HCT116 (cell line): ENCODE measurements around the gene CDC42EP5.

ENCODE experiments used
- EZH2 ChIP-seq: fragments of 200-600 bp; sonication (generic); IDR thresholded peaks from 2 replicates; pipeline ENCODE4 v1.6.1; 2017; ENCODE audit warnings: antibody characterized with exemption, mixed run types
- EZH2phosphoT487 ChIP-seq: fragments of 200-600 bp; IDR thresholded peaks from 2 replicates; pipeline ENCODE4 v1.6.1; 2018; ENCODE audit warnings: antibody characterized with exemption, borderline replicate concordance
- JUND ChIP-seq: IDR thresholded peaks from 2 replicates; pipeline ENCODE4 v1.6.1; 2012
- POLR2A ChIP-seq: IDR thresholded peaks from 2 replicates; pipeline ENCODE4 v1.7.0; 2011; ENCODE audit warnings: borderline replicate concordance; ENCODE audit not compliant: insufficient read depth, insufficient read length; ENCODE audit errors: extremely low read depth
- TCF7L2 ChIP-seq: IDR thresholded peaks from 2 replicates; pipeline ENCODE4 v1.7.0; 2011; ENCODE audit warnings: borderline replicate concordance, inconsistent platforms; ENCODE audit not compliant: insufficient read depth, insufficient read length; ENCODE audit errors: extremely low read depth
- YY1 ChIP-seq: IDR thresholded peaks from 2 replicates; pipeline ENCODE4 v1.6.1; 2011; ENCODE audit warnings: low read length, low read depth, moderate library complexity, mild to moderate bottlenecking; ENCODE audit not compliant: insufficient replicate concordance; ENCODE audit errors: extremely low read depth
- ZBTB33 ChIP-seq: IDR thresholded peaks from 2 replicates; pipeline ENCODE4 v1.6.1; 2011; ENCODE audit warnings: mild to moderate bottlenecking, low read length, moderate library complexity; ENCODE audit not compliant: insufficient replicate concordance; ENCODE audit errors: extremely low read depth
- ZFX ChIP-seq: fragments of 450-650 bp; IDR thresholded peaks from 2 replicates; pipeline ENCODE4 v1.6.1; 2017
- ZNF274 ChIP-seq: fragments of 200-500 bp; sonication (Bioruptor generic); IDR thresholded peaks from 2 replicates; pipeline ENCODE4 v1.6.1; 2014; ENCODE audit warnings: mild to moderate bottlenecking, low read depth, low read length, inconsistent platforms
- TF ChIP-seq, protein P1 (sequence below), 3 experiments: fragments of 200-600 bp in 1 of 3; sonication (generic) in 1 of 3; IDR thresholded peaks in 2 of 3; conservative IDR thresholded peaks in 1 of 3; 2 replicates each; pipeline ENCODE4 v1.5.1; 2012 to 2017; ENCODE audit warnings: low read depth in 2 of 3, low read length in 2 of 3, antibody characterized with exemption in 1 of 3, borderline replicate concordance in 1 of 3, control low read depth in 1 of 3, mild to moderate bottlenecking in 1 of 3, mixed read lengths in 1 of 3, mixed run types in 1 of 3, moderate library complexity in 1 of 3; ENCODE audit not compliant: insufficient read depth in 1 of 3
- TF ChIP-seq, protein P2 (sequence below): IDR thresholded peaks from 2 replicates; pipeline ENCODE4 v1.6.1; 2012; ENCODE audit warnings: low read depth

GRCh38 chr19:54434112-54434872 lies 38.8 kb downstream of the CDC42EP5 start:
- no peak for TF ChIP-seq ZBTB33
- TF ChIP-seq, protein P1, sequence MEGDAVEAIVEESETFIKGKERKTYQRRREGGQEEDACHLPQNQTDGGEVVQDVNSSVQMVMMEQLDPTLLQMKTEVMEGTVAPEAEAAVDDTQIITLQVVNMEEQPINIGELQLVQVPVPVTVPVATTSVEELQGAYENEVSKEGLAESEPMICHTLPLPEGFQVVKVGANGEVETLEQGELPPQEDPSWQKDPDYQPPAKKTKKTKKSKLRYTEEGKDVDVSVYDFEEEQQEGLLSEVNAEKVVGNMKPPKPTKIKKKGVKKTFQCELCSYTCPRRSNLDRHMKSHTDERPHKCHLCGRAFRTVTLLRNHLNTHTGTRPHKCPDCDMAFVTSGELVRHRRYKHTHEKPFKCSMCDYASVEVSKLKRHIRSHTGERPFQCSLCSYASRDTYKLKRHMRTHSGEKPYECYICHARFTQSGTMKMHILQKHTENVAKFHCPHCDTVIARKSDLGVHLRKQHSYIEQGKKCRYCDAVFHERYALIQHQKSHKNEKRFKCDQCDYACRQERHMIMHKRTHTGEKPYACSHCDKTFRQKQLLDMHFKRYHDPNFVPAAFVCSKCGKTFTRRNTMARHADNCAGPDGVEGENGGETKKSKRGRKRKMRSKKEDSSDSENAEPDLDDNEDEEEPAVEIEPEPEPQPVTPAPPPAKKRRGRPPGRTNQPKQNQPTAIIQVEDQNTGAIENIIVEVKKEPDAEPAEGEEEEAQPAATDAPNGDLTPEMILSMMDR (IDR thresholded peaks at IDR 0.05 in 2 of 3, conservative IDR thresholded peaks at IDR 0.05 in 1 of 3; ENCODE audit: borderline replicate concordance in 1 of 3, insufficient read depth in 1 of 3, low read depth in 2 of 3, low read length in 2 of 3) = no peak
- no peak for TF ChIP-seq YY1
- no peak for TF ChIP-seq EZH2
- no peak for TF ChIP-seq EZH2phosphoT487
- TF ChIP-seq JUND = no peak
- TF ChIP-seq, protein P2, sequence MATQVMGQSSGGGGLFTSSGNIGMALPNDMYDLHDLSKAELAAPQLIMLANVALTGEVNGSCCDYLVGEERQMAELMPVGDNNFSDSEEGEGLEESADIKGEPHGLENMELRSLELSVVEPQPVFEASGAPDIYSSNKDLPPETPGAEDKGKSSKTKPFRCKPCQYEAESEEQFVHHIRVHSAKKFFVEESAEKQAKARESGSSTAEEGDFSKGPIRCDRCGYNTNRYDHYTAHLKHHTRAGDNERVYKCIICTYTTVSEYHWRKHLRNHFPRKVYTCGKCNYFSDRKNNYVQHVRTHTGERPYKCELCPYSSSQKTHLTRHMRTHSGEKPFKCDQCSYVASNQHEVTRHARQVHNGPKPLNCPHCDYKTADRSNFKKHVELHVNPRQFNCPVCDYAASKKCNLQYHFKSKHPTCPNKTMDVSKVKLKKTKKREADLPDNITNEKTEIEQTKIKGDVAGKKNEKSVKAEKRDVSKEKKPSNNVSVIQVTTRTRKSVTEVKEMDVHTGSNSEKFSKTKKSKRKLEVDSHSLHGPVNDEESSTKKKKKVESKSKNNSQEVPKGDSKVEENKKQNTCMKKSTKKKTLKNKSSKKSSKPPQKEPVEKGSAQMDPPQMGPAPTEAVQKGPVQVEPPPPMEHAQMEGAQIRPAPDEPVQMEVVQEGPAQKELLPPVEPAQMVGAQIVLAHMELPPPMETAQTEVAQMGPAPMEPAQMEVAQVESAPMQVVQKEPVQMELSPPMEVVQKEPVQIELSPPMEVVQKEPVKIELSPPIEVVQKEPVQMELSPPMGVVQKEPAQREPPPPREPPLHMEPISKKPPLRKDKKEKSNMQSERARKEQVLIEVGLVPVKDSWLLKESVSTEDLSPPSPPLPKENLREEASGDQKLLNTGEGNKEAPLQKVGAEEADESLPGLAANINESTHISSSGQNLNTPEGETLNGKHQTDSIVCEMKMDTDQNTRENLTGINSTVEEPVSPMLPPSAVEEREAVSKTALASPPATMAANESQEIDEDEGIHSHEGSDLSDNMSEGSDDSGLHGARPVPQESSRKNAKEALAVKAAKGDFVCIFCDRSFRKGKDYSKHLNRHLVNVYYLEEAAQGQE = no peak
- TF ChIP-seq ZNF274 = no peak
- no peak for TF ChIP-seq POLR2A
- no peak for TF ChIP-seq ZFX
- no peak for TF ChIP-seq TCF7L2
